Retina (tissue), 1 donor: ENCODE data around the gene NEB.
A peak's percentile ranks its signal among the peaks of the same experiment; 100 is the strongest.
"Not testable (repeated sequence)": the region's sequence is repeated elsewhere in the genome, so short reads cannot be mapped to it uniquely, and the experiment has no call there.

Experiments used
- DNase-seq: peaks from one replicate; pipeline ENCODE4 v3.0.0-alpha.2; 2016

NEB gene

GRCh38 chr2:151646512-151646911 lies 87.8 kb downstream of the NEB start:
- not testable (repeated sequence) for DNase-seq

GRCh38 chr2:151644580-151644979 lies 89.7 kb downstream of the NEB start:
- no peak for DNase-seq

GRCh38 chr2:151641895-151642294 lies 92.4 kb downstream of the NEB start:
- DNase-seq = not testable (repeated sequence)

GRCh38 chr2:151640087-151640486 lies 94.2 kb downstream of the NEB start:
- no peak for DNase-seq

GRCh38 chr2:151638990-151639389 lies 95.3 kb downstream of the NEB start:
- no peak for DNase-seq

GRCh38 chr2:151638191-151638933 lies 95.9 kb downstream of the NEB start:
- DNase-seq = peak; percentile 24

GRCh38 chr2:151637271-151637781 lies 97.0 kb downstream of the NEB start:
- no peak for DNase-seq

- no peak for DNase-seq
Measured at GRCh38 chr2:151634736-151635467, 99.4 kb downstream of the NEB start.

- no peak for DNase-seq
Measured at GRCh38 chr2:151632993-151633565, 101.2 kb downstream of the NEB start.

- no peak for DNase-seq
Measured at GRCh38 chr2:151630372-151630771, 103.9 kb downstream of the NEB start.

- no peak for DNase-seq
Measured at GRCh38 chr2:151627353-151627752, 106.9 kb downstream of the NEB start.

- DNase-seq = no peak
Measured at GRCh38 chr2:151624271-151624670, 110.0 kb downstream of the NEB start.

- DNase-seq = no peak
Measured at GRCh38 chr2:151623631-151624030, 110.6 kb downstream of the NEB start.

- DNase-seq = no peak
Measured at GRCh38 chr2:151620761-151621160, 113.5 kb downstream of the NEB start.

GRCh38 chr2:151619337-151619989 lies 114.8 kb downstream of the NEB start:
- DNase-seq = no peak

- DNase-seq = no peak
Measured at GRCh38 chr2:151616760-151617339, 117.4 kb downstream of the NEB start.

- no peak for DNase-seq
Measured at GRCh38 chr2:151614606-151615306, 119.5 kb downstream of the NEB start.

GRCh38 chr2:151614159-151614558 lies 120.1 kb downstream of the NEB start:
- DNase-seq = no peak

GRCh38 chr2:151611351-151611750 lies 122.9 kb downstream of the NEB start:
- DNase-seq = no peak

GRCh38 chr2:151610310-151610709 lies 124.0 kb downstream of the NEB start:
- no peak for DNase-seq

GRCh38 chr2:151609705-151610104 lies 124.6 kb downstream of the NEB start:
- DNase-seq = no peak
